Measurements from ENCODE around the gene KIF19.

DNA sequence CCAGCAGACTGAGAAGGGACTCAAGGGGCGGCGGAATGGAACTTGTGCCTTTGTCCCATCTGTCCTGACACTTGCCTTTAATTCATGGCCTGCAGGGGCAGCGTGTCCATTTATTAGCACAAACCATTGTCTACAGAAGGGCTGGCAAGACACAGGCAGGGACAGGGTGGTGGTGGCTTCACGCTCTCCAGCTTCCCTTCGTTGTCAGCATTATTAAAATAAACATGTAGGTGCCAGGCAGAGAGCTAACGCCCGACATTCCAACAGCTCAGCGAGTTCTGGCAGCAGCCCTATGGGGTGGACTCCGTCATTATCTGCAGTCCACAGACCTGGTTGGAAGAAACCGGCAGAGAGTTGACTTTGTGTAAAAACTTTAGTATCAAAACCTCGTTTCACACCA, 35.7 kb upstream of the KIF19 start:
- no peak for TF ChIP-seq EZH2 (IDR thresholded peaks at IDR 0.05; ENCODE audit: borderline replicate concordance)
- TF ChIP-seq, protein P1, sequence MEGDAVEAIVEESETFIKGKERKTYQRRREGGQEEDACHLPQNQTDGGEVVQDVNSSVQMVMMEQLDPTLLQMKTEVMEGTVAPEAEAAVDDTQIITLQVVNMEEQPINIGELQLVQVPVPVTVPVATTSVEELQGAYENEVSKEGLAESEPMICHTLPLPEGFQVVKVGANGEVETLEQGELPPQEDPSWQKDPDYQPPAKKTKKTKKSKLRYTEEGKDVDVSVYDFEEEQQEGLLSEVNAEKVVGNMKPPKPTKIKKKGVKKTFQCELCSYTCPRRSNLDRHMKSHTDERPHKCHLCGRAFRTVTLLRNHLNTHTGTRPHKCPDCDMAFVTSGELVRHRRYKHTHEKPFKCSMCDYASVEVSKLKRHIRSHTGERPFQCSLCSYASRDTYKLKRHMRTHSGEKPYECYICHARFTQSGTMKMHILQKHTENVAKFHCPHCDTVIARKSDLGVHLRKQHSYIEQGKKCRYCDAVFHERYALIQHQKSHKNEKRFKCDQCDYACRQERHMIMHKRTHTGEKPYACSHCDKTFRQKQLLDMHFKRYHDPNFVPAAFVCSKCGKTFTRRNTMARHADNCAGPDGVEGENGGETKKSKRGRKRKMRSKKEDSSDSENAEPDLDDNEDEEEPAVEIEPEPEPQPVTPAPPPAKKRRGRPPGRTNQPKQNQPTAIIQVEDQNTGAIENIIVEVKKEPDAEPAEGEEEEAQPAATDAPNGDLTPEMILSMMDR (IDR thresholded peaks at IDR 0.05; ENCODE audit: poor library complexity) = no peak
